ENCODE data around the gene PTCRA.

DNA sequence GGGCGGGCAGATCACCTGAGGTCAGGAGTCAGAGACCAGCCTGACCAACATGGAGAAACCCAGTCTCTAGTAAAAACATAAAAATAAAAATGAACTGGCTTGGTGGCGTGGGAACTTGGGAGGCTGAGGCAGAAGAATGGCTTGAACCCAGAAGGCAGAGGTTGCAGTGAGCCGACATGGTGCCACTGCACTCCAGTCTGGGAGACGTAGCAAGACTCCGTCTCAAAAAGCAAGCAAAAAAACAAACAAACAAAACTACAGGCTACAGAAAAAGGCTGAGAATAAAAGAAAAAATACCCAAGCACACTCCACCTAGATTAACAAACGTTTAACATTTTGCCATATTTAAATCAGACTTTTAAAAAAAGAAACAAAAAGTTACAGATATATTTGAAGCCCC, 5.9 kb downstream of the PTCRA start:
- TF ChIP-seq STAT1 (IDR thresholded peaks at IDR 0.05; ENCODE audit: unreplicated experiment): no peak
- no peak for TF ChIP-seq CREB1 (CRISPR knock-in tag; IDR thresholded peaks at IDR 0.05; ENCODE audit: low read depth)
- no peak for TF ChIP-seq CTCF (conservative IDR thresholded peaks at IDR 0.05; ENCODE audit: low read depth in 2 of 2)
